ENCODE measurements around the gene BBX.

The BBX gene

DNA sequence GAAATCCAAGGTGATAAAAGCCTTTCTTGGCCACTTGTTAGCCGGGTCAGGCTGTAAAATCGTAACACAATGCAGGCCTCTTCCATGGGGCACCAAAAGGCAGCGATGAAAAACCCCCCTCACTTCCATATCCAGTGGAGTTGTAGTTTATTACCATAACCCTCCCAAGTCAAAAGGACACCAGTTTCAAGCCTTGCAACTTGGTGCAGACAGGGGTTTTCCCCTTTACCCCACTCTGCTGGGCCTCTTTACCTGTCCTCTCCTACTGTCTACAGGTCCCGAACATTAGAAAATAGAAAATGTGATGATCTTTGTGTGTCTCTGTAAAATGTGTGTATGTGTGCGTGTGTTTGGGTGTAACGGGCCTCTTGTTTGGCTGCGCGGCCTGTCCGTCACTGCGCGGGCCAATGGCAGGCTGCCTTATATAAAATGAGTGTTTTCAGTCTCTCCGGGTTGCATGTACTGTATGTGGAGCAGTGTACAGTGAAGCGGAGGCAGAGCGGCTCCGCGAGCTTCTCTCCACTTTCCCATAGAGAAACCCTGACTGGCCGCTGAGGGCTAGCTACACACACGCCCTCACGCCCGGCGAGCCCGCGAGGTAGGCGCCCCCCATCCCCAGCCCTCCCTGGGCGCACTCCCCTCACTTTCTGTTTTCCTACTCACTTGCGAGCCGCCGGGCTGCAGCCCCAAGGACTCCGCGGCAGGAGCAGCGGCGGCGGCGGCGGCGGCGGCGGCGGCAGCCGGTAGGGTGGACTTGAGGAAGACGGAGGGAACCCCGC is at the start of gene BBX:
TSS of gene BBX (plus strand) at position 453 of the 779 bp plus-strand sequence. CDS start 187,499 bp downstream, outside the sequence.
- peak; percentile 94 for DNase-seq

DNA sequence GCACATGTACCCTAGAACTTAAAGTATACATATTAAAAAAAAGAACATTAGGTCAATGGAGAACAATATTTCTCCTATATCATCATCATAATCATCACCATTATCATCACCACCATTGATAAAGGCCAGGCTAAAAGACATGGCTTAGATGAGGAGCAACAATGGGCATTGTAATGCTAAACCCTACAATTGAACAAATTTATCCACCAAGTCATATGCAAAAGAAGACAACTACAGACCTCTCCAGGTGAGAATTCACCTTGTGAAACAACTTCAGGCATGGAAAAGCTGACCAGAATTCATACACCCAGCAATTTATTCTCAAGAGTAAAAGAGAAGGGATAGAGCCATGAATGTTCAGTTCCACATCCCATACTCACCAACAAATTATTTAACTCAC is 46.3 kb upstream of the BBX start:
- DNase-seq, result no peak

DNA sequence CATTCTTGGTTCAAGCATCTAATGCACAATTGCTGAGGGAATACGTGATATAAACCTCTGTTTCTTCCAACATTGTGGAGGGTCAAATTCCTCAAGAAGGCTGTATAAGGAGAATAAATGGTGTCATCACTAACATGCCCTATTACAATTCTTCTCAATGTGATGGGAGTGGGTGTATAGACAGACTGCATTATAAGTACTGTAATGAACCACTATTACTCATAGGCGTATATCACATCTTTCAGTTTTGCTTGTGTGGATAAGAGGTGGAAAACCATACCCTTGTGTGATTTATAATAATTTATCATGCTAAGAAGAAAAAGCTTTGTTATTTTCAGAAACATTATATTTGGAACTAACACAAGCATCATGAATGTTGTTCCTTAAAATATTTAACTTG is 35.3 kb upstream of the BBX start:
- no peak for DNase-seq

DNA sequence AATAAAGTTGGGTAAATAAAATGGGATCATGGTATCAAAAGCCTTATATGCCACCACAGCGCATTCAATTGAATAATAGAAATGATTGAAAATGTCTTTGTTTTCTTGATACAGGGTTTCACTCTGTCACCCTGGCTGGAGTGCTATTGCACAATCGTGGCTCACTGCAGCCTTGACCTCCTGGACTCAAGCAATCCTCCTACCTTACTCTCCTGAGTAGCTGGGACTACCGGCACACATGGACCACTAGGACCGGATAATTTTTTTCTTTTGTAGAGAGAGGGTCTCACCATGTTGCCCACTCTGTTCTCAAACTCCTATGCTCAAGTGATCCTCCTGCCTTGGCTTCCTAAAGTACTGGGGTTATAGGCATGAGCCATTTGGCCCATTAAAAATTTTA is 33.8 kb upstream of the BBX start:
- no peak for DNase-seq

DNA sequence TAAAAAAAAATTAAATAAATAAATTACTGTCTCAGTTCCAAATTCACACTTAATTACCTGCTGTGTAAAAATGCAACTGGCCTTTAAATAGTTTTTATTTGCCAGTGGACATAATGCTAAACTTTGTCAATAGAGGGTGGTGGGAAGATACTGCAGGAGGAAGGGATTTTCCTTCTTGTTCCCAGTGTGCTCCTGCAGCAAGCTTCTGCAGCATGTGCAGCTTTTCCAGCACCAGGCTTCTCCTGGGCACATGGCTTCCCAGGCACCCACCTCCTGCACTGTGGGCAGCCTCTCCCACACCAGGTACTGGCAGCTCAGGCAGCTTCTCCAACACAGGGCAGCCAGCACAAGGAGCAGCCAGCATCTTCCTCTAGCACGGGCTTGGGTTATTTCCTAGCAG is 29.6 kb upstream of the BBX start:
- DNase-seq, result no peak

DNA sequence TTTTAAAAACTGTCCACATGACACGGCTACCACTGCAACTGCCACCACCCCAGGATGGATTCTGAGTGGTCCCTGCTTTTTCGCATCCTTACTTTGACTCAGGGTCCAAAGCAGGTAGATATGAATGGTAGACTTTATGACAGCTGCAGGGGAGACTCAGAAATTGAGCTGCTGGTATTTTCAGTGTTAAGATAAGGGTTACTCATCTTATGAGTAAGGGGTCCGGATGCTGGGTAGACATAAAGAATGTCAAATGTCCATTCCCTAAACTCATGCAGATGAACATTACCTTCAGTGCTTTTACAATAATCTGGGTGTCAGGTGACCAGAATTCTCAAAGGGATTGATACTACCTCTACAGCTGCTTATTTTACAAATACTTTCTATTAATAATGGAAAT is 25.9 kb upstream of the BBX start:
- no peak for DNase-seq

DNA sequence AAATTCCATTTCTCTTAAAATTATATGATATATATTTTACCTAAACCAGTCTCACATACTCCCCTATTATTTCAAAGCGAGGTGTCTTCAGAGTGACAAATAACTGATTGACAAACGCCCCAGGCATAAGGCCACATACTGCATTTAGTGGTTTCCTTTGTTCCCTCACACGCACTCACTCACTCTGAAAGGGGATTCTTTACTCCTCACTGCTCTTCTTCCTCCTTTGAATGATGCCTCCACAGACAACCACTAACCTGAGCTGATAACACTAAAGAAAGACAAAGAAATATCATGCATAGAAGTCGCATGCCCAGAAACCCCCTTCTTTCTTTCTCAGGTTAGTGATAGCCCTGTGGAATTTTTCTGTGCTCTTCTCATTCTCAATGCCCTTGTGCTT is 24.1 kb upstream of the BBX start:
- no peak for DNase-seq

DNA sequence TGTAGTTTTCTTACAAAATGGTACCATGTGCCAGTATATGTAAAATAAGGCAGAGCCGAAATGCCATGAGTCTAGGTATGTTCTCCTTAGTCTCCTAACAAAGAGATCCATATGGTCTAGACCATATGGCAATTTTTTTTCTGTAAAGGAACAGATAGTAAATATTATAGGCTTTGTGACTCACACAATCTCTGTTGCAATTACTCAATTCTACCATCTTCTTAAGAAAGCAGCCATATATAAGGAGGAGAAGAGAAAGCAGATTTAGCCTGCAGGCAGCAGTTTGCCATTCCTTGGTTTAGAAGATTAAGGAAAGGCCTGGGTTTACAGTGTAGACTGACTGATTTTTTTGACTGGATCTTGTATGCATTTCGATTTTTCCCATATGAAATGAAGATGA is 16.3 kb upstream of the BBX start:
- no peak for DNase-seq

DNA sequence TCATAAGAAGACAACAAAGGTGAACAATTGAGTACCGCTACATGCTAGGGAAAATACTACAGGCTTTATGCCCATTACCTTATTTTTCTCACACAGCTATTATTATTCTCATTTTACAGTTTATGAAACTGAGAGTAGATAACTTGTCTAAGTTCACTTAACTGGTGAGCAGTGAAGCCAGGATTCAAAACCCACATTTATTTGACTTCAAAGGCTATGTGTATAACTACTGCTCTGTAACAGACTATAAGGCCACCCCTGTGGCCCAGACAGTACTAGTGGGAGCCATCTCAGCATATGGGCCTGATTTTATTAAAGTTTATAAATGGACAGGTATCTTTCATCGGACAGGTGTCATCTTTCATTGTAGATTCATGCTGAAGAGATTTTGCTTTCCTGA is 14.4 kb upstream of the BBX start:
- DNase-seq, result no peak

DNA sequence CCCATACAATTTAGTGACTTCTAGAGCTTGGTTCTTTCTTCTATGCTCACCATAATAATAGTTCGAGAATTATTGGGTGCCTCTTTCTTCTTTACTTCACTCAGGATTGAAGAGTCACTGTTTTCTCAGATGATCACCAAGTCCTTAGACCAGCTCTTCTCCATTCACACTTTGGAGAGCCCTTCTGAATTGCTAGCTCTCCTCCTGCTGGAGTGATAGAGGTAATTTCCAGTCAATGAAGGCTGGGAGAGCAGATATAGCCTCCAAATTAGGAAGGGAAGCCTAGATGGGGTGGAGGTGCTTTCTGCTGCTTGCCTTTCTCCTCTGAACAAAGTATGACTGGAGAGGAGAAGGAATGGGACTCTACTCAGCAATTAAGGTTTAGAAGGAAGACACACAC is 10.7 kb upstream of the BBX start:
- no peak for DNase-seq

DNA sequence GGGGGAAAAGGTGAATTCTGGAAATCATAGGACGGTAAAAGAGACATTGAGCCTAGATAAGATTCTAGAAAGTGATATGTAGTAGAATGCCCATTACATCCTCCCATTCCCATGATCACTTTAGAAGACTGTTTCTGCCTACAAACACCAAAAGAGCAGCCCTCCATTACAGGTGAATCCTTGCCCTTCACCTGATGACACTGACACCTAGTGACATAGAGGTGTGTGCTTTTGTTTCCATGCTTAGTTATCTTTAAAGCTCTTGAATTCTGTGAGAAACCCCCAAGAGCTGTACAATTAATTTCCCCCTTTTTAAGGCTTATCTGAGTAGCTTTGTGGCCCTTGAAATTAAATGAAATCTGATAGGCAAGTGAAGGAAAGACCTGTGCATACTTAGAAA is 8.3 kb upstream of the BBX start:
- no peak for DNase-seq

DNA sequence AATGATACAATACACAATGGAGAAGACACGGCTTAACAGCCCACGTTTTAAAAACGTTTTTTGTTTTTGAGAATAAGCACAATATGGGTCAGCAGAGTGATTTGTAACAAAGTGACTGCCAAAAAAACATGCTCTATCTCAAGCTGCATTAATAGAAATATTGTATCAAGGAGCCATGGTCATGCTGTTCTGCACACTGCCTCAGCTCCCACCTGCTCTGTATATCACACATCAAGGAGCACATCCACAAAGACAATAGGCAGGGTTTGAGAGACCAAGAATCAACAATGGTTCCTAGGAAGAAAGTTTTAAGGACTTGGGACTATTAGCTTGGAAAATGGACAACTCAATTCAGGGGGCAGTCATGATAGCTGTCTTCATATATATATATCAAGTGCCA is 6.3 kb upstream of the BBX start:
- DNase-seq, result no peak

DNA sequence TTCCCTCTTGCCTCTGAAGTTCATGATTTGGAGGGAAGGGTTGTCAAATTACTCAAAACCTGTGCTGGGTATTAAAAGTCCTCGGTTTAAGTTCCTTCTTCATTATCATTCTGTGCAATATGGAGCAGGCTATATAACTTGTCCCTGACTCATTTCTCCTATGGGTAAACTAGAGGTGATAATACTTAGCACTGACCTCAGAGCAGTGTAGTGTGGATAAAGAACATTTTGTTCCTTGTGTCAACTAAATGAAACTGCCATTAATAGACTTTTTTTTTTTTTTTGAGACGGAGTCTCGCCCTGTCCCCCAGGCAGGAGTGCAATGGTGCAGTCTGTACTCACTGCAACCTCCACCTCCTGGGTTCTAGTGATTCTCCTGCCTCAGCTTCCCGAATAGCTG is 2.2 kb upstream of the BBX start:
- no peak for DNase-seq

DNA sequence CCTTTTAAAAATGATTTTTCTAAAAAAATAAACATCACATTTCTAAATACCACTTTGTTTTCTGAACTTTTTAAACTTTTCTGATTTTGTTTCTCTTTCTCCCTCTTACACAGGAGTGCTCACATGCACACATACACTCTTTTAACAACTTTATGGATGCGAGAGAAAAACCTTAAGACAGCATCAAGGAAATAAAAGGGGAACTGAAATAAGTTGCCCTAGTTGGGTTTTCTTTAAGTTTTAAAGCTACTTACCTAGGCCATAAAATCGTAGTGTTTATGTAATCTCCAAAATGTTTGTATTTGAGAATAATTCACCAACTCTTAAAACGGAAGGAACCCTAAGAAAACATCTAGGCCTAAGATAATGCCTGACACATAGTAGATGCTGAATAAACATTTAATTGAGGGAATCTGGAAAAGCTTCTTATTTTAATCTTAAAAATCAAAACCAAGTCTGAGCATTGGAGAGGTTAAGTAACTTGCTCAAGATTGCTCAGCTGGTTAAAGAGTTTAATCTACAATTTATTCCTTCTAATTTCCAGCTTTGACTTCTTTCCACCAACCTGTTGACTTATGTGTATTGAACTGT is 1.2 kb upstream of the BBX start:
- no peak for DNase-seq

DNA sequence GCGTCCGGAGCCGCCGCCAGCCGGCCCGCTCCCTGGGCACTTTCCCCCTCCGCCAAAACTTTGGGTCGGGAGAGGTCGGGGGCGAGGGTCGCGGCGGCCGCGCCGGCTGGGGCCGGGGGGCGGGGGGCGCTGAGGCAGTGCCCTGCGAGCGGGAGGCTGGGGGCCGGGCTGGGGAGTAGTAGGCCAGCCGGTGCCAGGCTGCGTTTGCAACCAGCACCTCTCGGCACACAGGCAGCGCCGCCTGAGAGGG is 452 bp downstream of the BBX start:
- DNase-seq, result no peak

DNA sequence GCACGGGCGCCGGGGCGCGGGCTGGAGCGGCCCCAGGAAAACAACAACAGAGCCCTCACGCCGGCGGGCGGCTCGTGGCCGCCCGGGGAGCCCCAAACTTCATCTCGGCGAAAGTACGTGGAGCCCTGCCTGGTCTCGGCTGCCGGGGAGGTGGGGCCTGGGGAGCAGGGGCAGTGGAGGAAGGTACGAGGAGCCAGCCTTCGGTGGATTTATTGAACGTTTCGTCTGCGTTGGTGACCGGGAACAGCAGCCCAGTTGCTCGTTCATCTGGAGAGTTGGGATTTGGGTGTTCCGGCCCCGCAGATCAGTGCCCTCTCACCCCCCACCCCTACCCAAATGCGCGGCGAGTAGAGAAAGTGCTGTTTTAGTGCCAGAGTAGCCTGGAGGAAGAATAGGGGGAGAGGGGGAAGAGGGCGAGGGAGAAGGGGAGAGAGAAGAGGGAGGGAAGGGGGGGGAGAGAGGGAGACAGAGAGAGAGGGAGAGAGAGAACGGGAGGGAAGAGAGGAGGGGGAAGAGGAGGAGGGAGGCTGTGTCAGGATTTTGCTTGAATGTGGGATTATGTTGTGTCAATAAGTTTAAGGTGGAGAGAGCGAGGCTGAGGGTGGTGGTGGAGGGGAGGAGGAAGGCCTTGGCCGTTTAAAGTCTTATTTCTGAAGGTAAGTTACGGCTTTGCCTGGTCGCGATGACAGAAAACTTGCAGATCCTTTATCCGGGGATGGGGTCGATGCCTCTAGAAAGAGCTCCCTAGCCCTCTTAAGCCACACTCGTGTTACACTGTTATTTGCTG is 970 bp downstream of the BBX start:
- peak; percentile 72 for DNase-seq

DNA sequence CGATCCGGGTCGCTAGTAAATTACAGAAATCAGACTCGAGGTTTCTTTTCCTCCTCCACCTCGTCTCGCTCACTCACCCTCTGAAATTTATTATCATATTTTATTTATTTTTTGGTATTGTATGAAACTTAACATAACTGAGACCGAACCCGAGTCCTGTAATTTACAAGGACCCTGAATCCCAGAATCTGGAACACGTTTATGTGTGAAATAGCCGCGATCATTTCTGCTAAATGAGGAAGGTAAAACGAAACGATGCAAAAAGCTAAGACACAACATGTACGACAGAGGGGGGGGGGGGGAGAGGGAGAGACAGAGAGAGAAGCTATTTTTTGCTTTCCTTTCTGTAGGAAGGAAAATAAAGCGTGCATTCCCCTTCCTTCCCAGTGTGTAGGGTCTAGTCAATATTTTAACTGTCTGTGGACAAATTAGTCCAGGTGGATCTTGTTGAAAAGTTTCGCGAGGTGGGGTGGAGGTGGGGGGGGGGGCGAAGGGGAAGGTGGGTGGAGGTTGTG is 1.6 kb downstream of the BBX start:
- no peak for DNase-seq

DNA sequence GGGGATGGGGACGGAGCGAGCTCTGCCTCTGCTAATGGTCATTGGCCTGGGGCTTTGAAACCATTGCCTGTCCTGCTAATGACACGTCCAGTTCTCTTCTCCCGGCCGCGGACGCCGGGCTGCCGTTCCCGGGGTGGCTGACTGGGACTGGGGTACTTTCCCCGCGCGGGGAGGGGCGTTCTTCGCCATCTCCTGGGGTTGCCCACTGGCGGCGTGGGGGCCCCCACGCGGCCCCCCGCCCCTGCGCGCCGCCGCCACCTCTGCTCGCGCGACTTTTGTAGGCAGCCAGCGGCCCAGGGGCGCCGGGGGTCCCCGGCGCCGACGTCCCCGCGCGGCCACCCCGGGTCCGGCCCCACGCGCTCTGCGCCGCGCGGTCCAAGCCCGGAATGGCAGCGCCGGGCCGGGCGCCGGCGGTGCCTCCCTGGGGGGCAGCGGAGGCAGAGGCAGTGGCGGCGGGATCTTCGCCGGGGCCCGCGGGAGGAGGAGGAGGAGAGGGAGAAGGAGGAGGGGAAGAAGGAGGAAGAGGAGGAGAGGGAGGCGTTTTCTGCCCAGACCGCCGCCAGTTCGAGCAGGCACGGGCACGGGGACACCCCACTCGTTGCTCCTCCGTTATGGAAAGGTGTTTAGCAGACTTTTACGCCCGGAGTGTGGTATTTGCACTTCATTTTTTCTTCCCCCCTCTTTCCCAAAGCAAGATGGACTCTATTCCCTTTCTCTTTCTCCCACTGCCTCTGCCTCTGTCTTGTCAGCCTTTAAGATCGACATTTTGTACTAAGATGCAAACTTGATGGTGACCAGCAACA is 2.3 kb downstream of the BBX start:
- DNase-seq, result peak; percentile 2

DNA sequence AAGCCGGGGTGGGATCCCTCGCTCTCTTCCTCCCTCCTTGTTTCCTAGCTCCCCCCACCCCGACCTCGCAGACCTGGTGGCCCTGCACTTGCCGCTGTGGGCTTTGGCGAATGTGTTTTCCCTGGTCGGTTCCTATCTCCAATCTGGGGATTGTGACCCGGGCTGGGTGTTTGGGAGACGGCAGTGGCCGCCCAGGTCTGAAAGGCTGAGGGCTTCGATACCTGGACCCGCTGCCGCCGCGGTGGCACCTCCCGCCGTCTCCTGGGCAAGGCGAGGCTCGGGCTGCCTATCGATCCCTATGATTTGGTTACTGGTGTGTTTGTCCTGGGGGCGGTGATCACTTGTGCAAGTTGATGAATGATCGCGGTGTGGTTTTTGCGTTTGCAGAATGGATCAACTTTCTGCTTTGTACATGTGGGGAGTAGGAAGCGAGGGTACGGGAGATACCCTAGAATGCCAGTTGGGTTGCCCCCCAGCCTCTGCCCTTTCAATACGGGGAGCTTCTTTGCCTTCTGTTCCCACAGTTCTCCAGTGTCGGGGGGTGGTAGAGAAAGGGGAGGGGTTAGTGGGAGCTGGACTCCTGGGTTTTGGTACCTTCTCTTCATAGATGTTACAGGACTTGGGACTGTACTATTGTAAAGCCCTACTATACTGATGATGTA is 3.0 kb downstream of the BBX start:
- no peak for DNase-seq

DNA sequence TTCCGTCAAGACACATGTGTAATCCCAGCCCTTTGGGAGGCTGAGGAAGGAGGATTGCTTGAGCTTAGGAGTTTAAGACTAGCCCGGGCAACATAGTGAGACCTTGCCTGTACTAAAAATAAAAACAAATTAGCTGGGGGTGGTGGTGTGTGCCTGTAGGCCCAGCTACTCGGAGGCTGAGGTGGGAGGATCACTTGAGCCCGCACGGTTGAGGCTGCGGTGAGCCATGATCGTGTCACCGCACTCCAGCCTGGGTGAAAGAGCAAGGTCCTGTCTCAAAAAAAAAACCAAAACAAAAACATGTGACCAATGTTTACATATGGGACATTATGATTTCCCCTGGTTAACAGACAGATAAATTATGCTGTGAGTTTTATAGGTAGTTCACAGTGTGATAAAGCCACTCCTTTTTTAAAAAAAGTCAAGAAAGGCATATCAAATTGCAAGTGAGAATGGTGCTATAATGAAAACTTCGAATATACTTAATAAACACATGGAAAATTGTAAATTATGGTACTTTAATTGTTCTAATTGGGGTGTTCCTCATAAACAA is 9.2 kb downstream of the BBX start:
- no peak for DNase-seq

DNA sequence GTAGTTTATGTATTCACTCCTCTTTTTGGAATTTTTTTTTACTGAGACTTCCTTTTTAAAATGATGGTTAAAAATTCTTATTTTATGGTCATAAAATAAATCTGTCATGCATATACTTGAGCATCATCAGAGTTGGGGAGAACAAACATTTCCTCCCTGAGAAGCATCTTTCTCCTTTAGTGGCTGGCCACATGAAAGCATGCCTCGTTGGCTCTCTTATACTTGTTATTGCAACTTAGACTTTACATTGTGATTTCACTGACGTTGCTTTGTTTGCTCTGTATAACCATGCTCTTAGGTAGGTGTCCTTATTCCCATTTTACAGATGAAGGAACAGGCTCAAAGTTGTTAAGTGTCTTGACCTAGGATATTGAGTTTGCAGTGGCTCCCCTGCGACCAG is 18.1 kb downstream of the BBX start:
- no peak for DNase-seq

DNA sequence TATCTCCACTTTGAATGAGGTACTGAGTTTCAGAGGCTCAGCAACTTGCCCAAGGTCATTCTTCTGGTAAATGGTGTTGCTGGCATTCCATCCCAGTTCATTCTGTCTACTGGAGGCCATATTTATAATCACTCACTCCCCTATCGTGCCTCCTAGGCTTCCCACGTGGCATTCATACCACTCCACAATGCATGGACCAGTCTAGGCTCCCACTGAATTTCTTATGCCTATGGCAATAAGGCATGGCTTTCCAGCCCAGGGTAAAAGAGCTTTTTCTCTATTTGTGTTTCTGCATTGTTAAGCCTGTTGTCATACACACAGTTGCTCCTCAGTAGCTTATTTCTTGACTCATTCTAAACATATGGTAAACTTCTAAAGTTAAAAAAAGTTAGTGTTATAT is 19.9 kb downstream of the BBX start:
- no peak for DNase-seq

DNA sequence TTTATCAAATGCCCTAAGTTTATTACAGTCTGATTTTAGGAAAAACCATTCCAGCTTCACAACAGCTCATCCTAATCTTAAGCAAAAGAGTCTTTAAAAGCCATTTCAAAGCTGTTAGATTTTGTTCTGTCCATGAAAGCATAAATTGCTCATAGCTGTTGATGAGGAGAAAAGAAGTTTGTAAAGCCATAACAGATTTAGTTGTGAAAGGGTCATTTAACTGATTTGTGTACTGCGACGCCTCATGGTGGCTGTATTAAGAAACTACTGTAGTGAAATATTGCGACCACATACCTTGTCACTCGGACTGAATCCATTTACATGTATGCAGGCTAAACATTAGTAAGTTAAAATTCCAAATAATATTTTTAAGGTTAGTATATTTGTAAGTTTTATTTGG is 20.9 kb downstream of the BBX start:
- peak; percentile 10 for DNase-seq

Data from NCI-H1092 treated with DMSO at 0.1 percent for 48 hours (cell line).